Measurements from ENCODE around the gene ZSWIM6. TPM values are rescaled to one million over a fixed set of nuclear protein-coding genes. Genes with fewer than 3 reads are reported as not detected.

Gene ZSWIM6
- total and polyA plus RNA-seq, 4 donors = 5.9 to 21.6 (median 13.3) TPM

- Histone ChIP-seq H3K4me3 (no peak overlapping the region), H3K27ac (ENCODE audit: low read depth in 1 of 2, low read length in 1 of 2) (no peak overlapping the region), H3K27me3 (ENCODE audit: control insufficient read depth in 3 of 3, insufficient read depth in 3 of 3, low read length in 2 of 3) (no peaks in the 10 kb centered on the region), H3K9ac (ENCODE audit: insufficient read depth in 1 of 2, low read length in 2 of 2) (no peak overlapping the region), H3K9me3 (ENCODE audit: control insufficient read depth in 4 of 4, insufficient read depth in 3 of 4, low read length in 3 of 4) (no peaks in the 10 kb centered on the region), H3K4me1 (ENCODE audit: control insufficient read depth in 5 of 5, insufficient read depth in 5 of 5, low read length in 5 of 5) (peaks cover 0 to 15% (median 11%) of the 10 kb centered on the region in 5 donors), H3K36me3 (ENCODE audit: control insufficient read depth in 4 of 4, insufficient read depth in 4 of 4, low read length in 4 of 4) (no peaks in the 10 kb centered on the region)
- peak; percentile 32 to 89 (median 84) for DNase-seq
- no peak for ATAC-seq (ENCODE audit: insufficient read depth, low FRiP score)
- no peak for TF ChIP-seq CTCF (IDR thresholded peaks at IDR 0.05; ENCODE audit: control extremely low read depth, extremely low read depth)
- WGBS, 2 donors = 68 to 78% methylated on average over 6 of the region's 6 CpGs
Measured at GRCh38 chr5:61431923-61432620, 100.0 kb downstream of the ZSWIM6 start.

GRCh38 chr5:61435368-61435767, 103.3 kb downstream of the ZSWIM6 start:
- TF ChIP-seq CTCF (IDR thresholded peaks at IDR 0.05; ENCODE audit: control extremely low read depth, extremely low read depth) = no peak
- 80 to 89% methylated on average over 2 of the region's 2 CpGs for WGBS, 2 donors
- Histone ChIP-seq H3K36me3 (ENCODE audit: control insufficient read depth in 4 of 4, insufficient read depth in 4 of 4, low read length in 4 of 4) (no peaks in the 10 kb centered on the region), H3K4me1 (ENCODE audit: control insufficient read depth in 5 of 5, insufficient read depth in 5 of 5, low read length in 5 of 5) (peaks cover 0 to 15% (median 6%) of the 10 kb centered on the region in 5 donors), H3K27ac (ENCODE audit: low read depth in 1 of 2, low read length in 1 of 2) (no peak overlapping the region), H3K4me3 (no peak overlapping the region), H3K9ac (ENCODE audit: insufficient read depth in 1 of 2, low read length in 2 of 2) (no peak overlapping the region), H3K27me3 (ENCODE audit: control insufficient read depth in 3 of 3, insufficient read depth in 3 of 3, low read length in 2 of 3) (no peaks in the 10 kb centered on the region), H3K9me3 (ENCODE audit: control insufficient read depth in 4 of 4, insufficient read depth in 3 of 4, low read length in 3 of 4) (no peaks in the 10 kb centered on the region)
- ATAC-seq (ENCODE audit: insufficient read depth, low FRiP score) (no peak), DNase-seq (no peak)

DNA sequence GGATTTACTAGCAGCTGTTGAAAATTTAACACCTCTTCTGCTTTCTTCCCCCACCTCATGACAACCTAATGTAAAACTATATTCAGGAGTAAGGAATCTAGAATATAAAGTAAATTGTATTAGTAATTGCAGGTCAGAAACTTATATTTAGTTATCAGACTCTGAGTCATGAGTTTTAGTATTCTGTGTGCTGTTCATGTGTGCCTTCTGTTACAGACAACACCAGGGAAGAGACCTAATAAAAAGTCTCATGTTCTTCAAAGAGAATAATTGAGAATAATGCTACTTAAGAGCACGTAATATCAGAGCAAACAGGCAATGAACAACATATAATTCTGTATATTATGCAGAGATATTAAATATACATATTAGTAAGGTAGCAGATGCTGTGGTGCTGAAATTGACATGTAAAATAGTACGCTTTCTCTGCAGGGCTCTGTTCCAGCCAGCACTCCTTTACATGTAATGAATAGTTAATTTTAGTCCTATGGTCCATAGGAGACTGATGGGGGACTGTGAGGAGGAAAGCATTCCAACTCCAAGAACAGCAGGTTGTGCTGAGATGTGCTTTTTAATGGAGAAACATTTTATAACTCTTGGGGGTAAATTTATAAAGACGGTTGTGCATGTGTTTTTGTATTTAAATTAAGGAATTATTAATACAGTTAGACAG, 106.4 kb downstream of the ZSWIM6 start:
- 93 to 94% methylated on average over 3 of the region's 3 CpGs for WGBS, 2 donors
- no peak for DNase-seq

More for the DNA sequence above, 106.4 kb downstream of the ZSWIM6 start:
- no peak overlapping the region for H3K9ac ChIP-seq (ENCODE audit: insufficient read depth in 1 of 2, low read length in 2 of 2)
- H3K4me3 ChIP-seq = no peak overlapping the region
- peaks cover 0 to 15% (median 3%) of the 10 kb centered on the region in 4 donors for H3K9me3 ChIP-seq (ENCODE audit: control insufficient read depth in 4 of 4, insufficient read depth in 3 of 4, low read length in 3 of 4)
- H3K27me3 ChIP-seq (ENCODE audit: control insufficient read depth in 3 of 3, insufficient read depth in 3 of 3, low read length in 2 of 3) = no peaks in the 10 kb centered on the region
- H3K27ac ChIP-seq (ENCODE audit: low read depth in 1 of 2, low read length in 1 of 2) = no peak overlapping the region
- ATAC-seq (ENCODE audit: insufficient read depth, low FRiP score) = no peak
- H3K36me3 ChIP-seq (ENCODE audit: control insufficient read depth in 4 of 4, insufficient read depth in 4 of 4, low read length in 4 of 4) = peaks cover 0 to 5% (median 0%) of the 10 kb centered on the region in 4 donors
- peaks cover 0 to 6% (median 0%) of the 10 kb centered on the region in 5 donors for H3K4me1 ChIP-seq (ENCODE audit: control insufficient read depth in 5 of 5, insufficient read depth in 5 of 5, low read length in 5 of 5)
- no peak for TF ChIP-seq CTCF (IDR thresholded peaks at IDR 0.05; ENCODE audit: control extremely low read depth, extremely low read depth)

Measured in lung (tissue), 12 donors.